H1 (cell line): ENCODE measurements around the gene MOB2.

Source experiments
- ATF3 ChIP-seq: IDR thresholded peaks from 2 replicates; pipeline ENCODE4 v1.6.1; 2011; ENCODE audit warnings: low read depth, mild to moderate bottlenecking, low read length; ENCODE audit not compliant: insufficient read depth
- CBX8 ChIP-seq: fragments of 300-800, 300-1000 bp; sonication (generic); IDR thresholded peaks from 2 replicates; pipeline ENCODE4 v1.7.1; 2016; ENCODE audit warnings: low read depth, low read length, borderline replicate concordance
- CTCF ChIP-seq, 3 experiments: IDR thresholded peaks; 1 replicate in 2 of 3; 2 replicates in 1 of 3; pipeline versions ENCODE4 v1.5.1 to v1.6.1; 2011; ENCODE audit warnings: low read length in 3 of 3, mild to moderate bottlenecking in 3 of 3, inconsistent platforms in 2 of 3, low read depth in 1 of 3, moderate library complexity in 1 of 3; ENCODE audit not compliant: insufficient read depth in 1 of 3; ENCODE audit errors: control extremely low read depth in 1 of 3
- HDAC2 ChIP-seq, 2 experiments: fragments of 300-600 bp in 1 of 2; sonication (generic) in 1 of 2; IDR thresholded peaks; 2 replicates each; pipeline ENCODE4 v1.6.1; 2011 to 2012; ENCODE audit warnings: low read depth in 2 of 2, low read length in 2 of 2, mild to moderate bottlenecking in 2 of 2, moderate library complexity in 2 of 2, borderline replicate concordance in 1 of 2, inconsistent platforms in 1 of 2
- JUND ChIP-seq: IDR thresholded peaks from 2 replicates; pipeline ENCODE4 v1.6.1; 2011; ENCODE audit warnings: mild to moderate bottlenecking, improper control_type of control experiment, low read length
- NRF1 ChIP-seq: IDR thresholded peaks from 2 replicates; pipeline ENCODE4 v1.6.1; 2011; ENCODE audit warnings: mild to moderate bottlenecking, low read depth, low read length, improper control_type of control experiment
- POLR2A ChIP-seq, 2 experiments: IDR thresholded peaks; 1 replicate in 1 of 2; 2 replicates in 1 of 2; pipeline ENCODE4 v1.6.1; 2011; ENCODE audit warnings: low read depth in 2 of 2, low read length in 2 of 2, mild to moderate bottlenecking in 2 of 2; ENCODE audit errors: control extremely low read depth in 1 of 2

GRCh38 chr11:1493650-1494244 is 7.2 kb upstream of the MOB2 start:
- no peak for TF ChIP-seq POLR2A (IDR thresholded peaks at IDR 0.05; ENCODE audit: control extremely low read depth in 1 of 2, low read depth in 2 of 2, low read length in 2 of 2)
- TF ChIP-seq HDAC2 (IDR thresholded peaks at IDR 0.05; ENCODE audit: borderline replicate concordance in 1 of 2, low read depth in 2 of 2, low read length in 2 of 2) = no peak
- no peak for TF ChIP-seq JUND
- TF ChIP-seq ATF3 = no peak
- no peak for TF ChIP-seq CBX8
- TF ChIP-seq CTCF (IDR thresholded peaks at IDR 0.05; ENCODE audit: control extremely low read depth in 1 of 3, insufficient read depth in 1 of 3, low read depth in 1 of 3, low read length in 3 of 3) = no peak
- no peak for TF ChIP-seq NRF1
